Neural cell (in vitro differentiated cells): ENCODE results near the gene MRPL28.

Experiments used
- EP300 ChIP-seq: fragments of 450-650 bp; conservative IDR thresholded peaks from 2 replicates; pipeline ENCODE4 v1.6.1; 2014; ENCODE audit warnings: antibody characterized with exemption, mild to moderate bottlenecking, moderate library complexity; ENCODE audit not compliant: poor library complexity, severe bottlenecking
- EZH2 ChIP-seq: fragments of 200-600, 300-800 bp; shearing (Covaris generic), sonication (generic); IDR thresholded peaks from 2 replicates; pipeline ENCODE4 v1.6.1; 2014; ENCODE audit warnings: antibody characterized with exemption, low read length, borderline replicate concordance, mild to moderate bottlenecking; ENCODE audit not compliant: insufficient read depth, poor library complexity, severe bottlenecking
- MXI1 ChIP-seq: fragments of 450-650 bp; conservative IDR thresholded peaks from 2 replicates; pipeline ENCODE4 v1.6.1; 2014; ENCODE audit warnings: antibody characterized with exemption, mild to moderate bottlenecking; ENCODE audit not compliant: poor library complexity, severe bottlenecking
- POLR2AphosphoS5 ChIP-seq: IDR thresholded peaks from 2 replicates; pipeline ENCODE4 v1.6.1; 2012
- RAD21 ChIP-seq: fragments of 450-650 bp; conservative IDR thresholded peaks from 2 replicates; pipeline ENCODE4 v1.6.1; 2014; ENCODE audit warnings: antibody characterized with exemption, mild to moderate bottlenecking, moderate library complexity
- TAF1 ChIP-seq: IDR thresholded peaks from 2 replicates; pipeline ENCODE4 v1.6.1; 2012; ENCODE audit warnings: low read depth
- TF ChIP-seq, protein P1 (sequence below): IDR thresholded peaks from 2 replicates; pipeline ENCODE4 v1.6.1; 2012; ENCODE audit warnings: borderline replicate concordance
- TF ChIP-seq, protein P2 (sequence below): fragments of 450-650 bp; IDR thresholded peaks from 2 replicates; pipeline ENCODE4 v1.5.1; 2014; ENCODE audit warnings: antibody characterized with exemption, mild to moderate bottlenecking, moderate library complexity; ENCODE audit not compliant: poor library complexity, severe bottlenecking

DNA sequence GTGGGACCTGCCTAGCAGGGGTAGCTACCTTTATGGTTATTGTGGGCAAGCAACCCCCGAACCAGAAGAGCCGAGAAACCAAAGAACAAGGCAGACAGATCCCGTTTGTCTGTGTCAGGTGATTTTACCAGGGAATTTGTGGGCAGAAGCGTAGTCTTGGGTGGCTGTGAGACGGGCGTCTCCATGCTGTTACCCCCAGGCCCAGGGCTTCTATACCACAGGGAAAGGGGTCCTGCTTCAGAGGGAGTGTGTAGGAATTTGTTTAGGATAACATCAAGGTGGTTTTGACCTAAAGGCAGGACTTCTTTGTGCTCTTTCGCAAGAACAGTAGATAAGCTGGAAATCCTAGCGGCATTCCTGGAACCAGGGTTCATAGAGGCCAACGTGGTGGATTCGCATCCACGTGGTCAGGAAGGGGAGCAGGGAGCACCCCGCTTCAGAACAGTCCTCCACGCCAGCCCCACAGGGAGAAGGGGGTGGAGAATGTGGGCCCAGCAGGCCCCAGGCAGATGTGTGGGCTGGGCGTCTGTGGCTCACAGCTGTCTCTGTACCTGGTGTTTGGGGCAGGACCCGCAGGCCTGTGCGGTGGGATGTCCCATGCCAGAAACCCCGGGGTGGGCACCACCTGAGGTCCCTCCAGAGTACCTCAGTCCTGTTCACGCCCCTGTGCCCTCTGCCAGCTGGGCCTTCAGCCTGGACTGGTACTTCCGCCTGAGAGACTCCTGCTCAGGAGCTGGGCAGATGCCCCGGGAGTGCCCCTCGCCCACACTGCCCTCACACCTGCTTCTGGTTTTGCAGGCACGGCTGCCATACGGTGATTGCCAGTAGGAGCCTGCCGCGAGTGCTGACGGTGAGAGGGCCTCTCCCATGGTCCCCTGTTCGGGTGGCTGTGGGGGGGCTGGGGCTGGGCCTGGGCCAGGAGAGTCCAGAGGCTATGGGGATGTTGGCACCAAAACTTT, 35.5 kb upstream of the MRPL28 start:
- TF ChIP-seq, protein P1, sequence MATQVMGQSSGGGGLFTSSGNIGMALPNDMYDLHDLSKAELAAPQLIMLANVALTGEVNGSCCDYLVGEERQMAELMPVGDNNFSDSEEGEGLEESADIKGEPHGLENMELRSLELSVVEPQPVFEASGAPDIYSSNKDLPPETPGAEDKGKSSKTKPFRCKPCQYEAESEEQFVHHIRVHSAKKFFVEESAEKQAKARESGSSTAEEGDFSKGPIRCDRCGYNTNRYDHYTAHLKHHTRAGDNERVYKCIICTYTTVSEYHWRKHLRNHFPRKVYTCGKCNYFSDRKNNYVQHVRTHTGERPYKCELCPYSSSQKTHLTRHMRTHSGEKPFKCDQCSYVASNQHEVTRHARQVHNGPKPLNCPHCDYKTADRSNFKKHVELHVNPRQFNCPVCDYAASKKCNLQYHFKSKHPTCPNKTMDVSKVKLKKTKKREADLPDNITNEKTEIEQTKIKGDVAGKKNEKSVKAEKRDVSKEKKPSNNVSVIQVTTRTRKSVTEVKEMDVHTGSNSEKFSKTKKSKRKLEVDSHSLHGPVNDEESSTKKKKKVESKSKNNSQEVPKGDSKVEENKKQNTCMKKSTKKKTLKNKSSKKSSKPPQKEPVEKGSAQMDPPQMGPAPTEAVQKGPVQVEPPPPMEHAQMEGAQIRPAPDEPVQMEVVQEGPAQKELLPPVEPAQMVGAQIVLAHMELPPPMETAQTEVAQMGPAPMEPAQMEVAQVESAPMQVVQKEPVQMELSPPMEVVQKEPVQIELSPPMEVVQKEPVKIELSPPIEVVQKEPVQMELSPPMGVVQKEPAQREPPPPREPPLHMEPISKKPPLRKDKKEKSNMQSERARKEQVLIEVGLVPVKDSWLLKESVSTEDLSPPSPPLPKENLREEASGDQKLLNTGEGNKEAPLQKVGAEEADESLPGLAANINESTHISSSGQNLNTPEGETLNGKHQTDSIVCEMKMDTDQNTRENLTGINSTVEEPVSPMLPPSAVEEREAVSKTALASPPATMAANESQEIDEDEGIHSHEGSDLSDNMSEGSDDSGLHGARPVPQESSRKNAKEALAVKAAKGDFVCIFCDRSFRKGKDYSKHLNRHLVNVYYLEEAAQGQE = no peak
- TF ChIP-seq, protein P2, sequence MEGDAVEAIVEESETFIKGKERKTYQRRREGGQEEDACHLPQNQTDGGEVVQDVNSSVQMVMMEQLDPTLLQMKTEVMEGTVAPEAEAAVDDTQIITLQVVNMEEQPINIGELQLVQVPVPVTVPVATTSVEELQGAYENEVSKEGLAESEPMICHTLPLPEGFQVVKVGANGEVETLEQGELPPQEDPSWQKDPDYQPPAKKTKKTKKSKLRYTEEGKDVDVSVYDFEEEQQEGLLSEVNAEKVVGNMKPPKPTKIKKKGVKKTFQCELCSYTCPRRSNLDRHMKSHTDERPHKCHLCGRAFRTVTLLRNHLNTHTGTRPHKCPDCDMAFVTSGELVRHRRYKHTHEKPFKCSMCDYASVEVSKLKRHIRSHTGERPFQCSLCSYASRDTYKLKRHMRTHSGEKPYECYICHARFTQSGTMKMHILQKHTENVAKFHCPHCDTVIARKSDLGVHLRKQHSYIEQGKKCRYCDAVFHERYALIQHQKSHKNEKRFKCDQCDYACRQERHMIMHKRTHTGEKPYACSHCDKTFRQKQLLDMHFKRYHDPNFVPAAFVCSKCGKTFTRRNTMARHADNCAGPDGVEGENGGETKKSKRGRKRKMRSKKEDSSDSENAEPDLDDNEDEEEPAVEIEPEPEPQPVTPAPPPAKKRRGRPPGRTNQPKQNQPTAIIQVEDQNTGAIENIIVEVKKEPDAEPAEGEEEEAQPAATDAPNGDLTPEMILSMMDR = no peak
- TF ChIP-seq EZH2 = no peak
- no peak for TF ChIP-seq POLR2AphosphoS5
- no peak for TF ChIP-seq TAF1
- TF ChIP-seq EP300 = no peak
- TF ChIP-seq RAD21 = no peak
- TF ChIP-seq MXI1 = no peak
